GM12878 (cell line): ENCODE data around the gene TRAPPC3L. TPM values are rescaled to one million over a fixed set of nuclear protein-coding genes. Genes with fewer than 3 reads are reported as not detected.

ENCODE experiments used
- ATAC-seq: fragments of 200-7000 bp; cut with Tn5 transposase; 3 replicates; pipeline ENCODE4 v1.9.1; 2020; ENCODE audit warnings: mild to moderate bottlenecking, moderate library complexity
- BruUV-seq: library from RNA; stranded (reverse); fragments of 400-500 nt; replicated peaks from 2 replicates; lab custom pipeline; 2021; lab: Mats Ljungman, UMichigan
- CTCF ChIA-PET: fragments of 300-600 bp; sonication (Branson Sonifier 250); formaldehyde crosslinking; extraction: SDS; loops from one replicate; lab custom pipeline; 2021; ENCODE audit warnings: inconsistent platforms; lab: Yijun Ruan, JAX
- POLR2A ChIA-PET: fragments of 350-600 bp; formaldehyde crosslinking; extraction: SDS; loops from one replicate; lab custom pipeline; 2021; ENCODE audit warnings: inconsistent platforms; lab: Charles Lee
- RAD21 ChIA-PET: fragments of 300-600 bp; sonication (Branson Sonifier 250); formaldehyde crosslinking; loops from one replicate; lab custom pipeline; 2023; ENCODE audit warnings: antibody characterized with exemption; ENCODE audit not compliant: unreplicated experiment; lab: Charles Lee
- SMC1A ChIA-PET: fragments of 300-600 bp; sonication (Branson Sonifier 250); formaldehyde crosslinking; loops from one replicate; lab custom pipeline; 2023; ENCODE audit not compliant: unreplicated experiment, uncharacterized antibody; lab: Charles Lee
- DNase-seq: peaks from one replicate; pipeline ENCODE4 v3.0.0-alpha.2; 2011; ENCODE audit warnings: low read depth, low spot score
- FAIRE-seq: peaks from 3 replicates; lab custom pipeline; 2011; peaks lifted over from hg19 to GRCh38; lab: Jason Lieb, UNC
- H2AFZ ChIP-seq: 2 replicates; pipeline ENCODE4 v1.6.0; 2011; ENCODE audit warnings: low read depth, low read length, control low read depth; ENCODE audit not compliant: control insufficient read depth
- H3K27ac ChIP-seq: 2 replicates; pipeline ENCODE4 v1.5.1; 2011; ENCODE audit warnings: control low read depth; ENCODE audit not compliant: control insufficient read depth, insufficient read depth
- H3K27me3 ChIP-seq, 2 experiments: replicated peaks in 1 of 2; 2 replicates each; pipeline versions ENCODE4 v1.6.0 to v1.6.1; 2011; ENCODE audit warnings: low read length in 1 of 2; ENCODE audit not compliant: control insufficient read depth in 2 of 2, insufficient read depth in 2 of 2
- H3K36me3 ChIP-seq, 2 experiments: 2 replicates each; pipeline ENCODE4 v1.5.1; 2011; ENCODE audit warnings: low read length in 1 of 2; ENCODE audit not compliant: control insufficient read depth in 2 of 2, insufficient read depth in 2 of 2
- H3K4me1 ChIP-seq: 2 replicates; pipeline ENCODE4 v1.6.1; 2011; ENCODE audit warnings: mild to moderate bottlenecking, low read length, moderate library complexity, mixed read lengths; ENCODE audit not compliant: control insufficient read depth, insufficient read depth
- H3K4me2 ChIP-seq: 2 replicates; pipeline ENCODE4 v1.6.0; 2011; ENCODE audit warnings: control low read depth; ENCODE audit not compliant: control insufficient read depth, insufficient read depth
- H3K4me3 ChIP-seq: fragments of 200-600 bp; sonication (generic); 2 replicates; pipeline ENCODE4 v1.5.1; 2016
- H3K79me2 ChIP-seq: 2 replicates; pipeline ENCODE4 v1.6.0; 2011; ENCODE audit warnings: low read length; ENCODE audit not compliant: control insufficient read depth, insufficient read depth
- H3K9ac ChIP-seq: 2 replicates; pipeline ENCODE4 v1.8.0; 2011; ENCODE audit warnings: low read length, control low read depth, mixed read lengths; ENCODE audit not compliant: control insufficient read depth, insufficient read depth
- H3K9me3 ChIP-seq: replicated peaks from 3 replicates; pipeline ENCODE4 v1.5.1; 2011; ENCODE audit warnings: mild to moderate bottlenecking, low read length; ENCODE audit not compliant: control insufficient read depth, insufficient read depth
- H4K20me1 ChIP-seq: 2 replicates; pipeline ENCODE4 v1.6.0; 2011; ENCODE audit not compliant: control insufficient read depth, insufficient read depth
- CBX5 ChIP-seq: sonication (generic); IDR thresholded peaks from 2 replicates; pipeline ENCODE4 v1.6.1; 2016; ENCODE audit warnings: low read depth, moderate library complexity, mild to moderate bottlenecking, inconsistent platforms
- CHD2 ChIP-seq: IDR thresholded peaks from 2 replicates; pipeline ENCODE4 v1.6.1; 2011; ENCODE audit warnings: low read depth, low read length, improper control_type of control experiment, borderline replicate concordance
- ESRRA ChIP-seq: IDR thresholded peaks from 2 replicates; pipeline ENCODE4 v1.6.1; 2012; ENCODE audit warnings: mild to moderate bottlenecking, low read length, improper control_type of control experiment
- GABPA ChIP-seq: IDR thresholded peaks from 2 replicates; pipeline ENCODE4 v1.6.1; 2014; ENCODE audit warnings: antibody characterized with exemption, low read depth, mild to moderate bottlenecking, inconsistent platforms
- HDAC6 ChIP-seq: fragments of 200-600 bp; sonication (generic); IDR thresholded peaks from one replicate; pipeline ENCODE4 v1.8.0; 2017; ENCODE audit warnings: antibody characterized with exemption; ENCODE audit not compliant: unreplicated experiment
- JUNB ChIP-seq: IDR thresholded peaks from 2 replicates; pipeline ENCODE4 v1.6.1; 2016; ENCODE audit warnings: antibody characterized with exemption, mild to moderate bottlenecking
- NFIC ChIP-seq: IDR thresholded peaks from 2 replicates; pipeline ENCODE4 v1.6.1; 2012; ENCODE audit warnings: low read depth, mild to moderate bottlenecking, inconsistent platforms, low read length, moderate library complexity
- NR2F1 ChIP-seq: fragments of 450-650 bp; conservative IDR thresholded peaks from 2 replicates; pipeline ENCODE4 v1.6.1; 2017; ENCODE audit warnings: mild to moderate bottlenecking
- RAD21 ChIP-seq: IDR thresholded peaks from 2 replicates; pipeline ENCODE4 v1.6.1; 2011; ENCODE audit warnings: mild to moderate bottlenecking, low read depth, low read length, moderate library complexity; ENCODE audit not compliant: insufficient read depth
- REST ChIP-seq: IDR thresholded peaks from 2 replicates; pipeline ENCODE4 v1.6.1; 2012; ENCODE audit warnings: mild to moderate bottlenecking, low read depth, low read length
- YY1 ChIP-seq: IDR thresholded peaks from 2 replicates; pipeline ENCODE4 v1.6.1; 2011; ENCODE audit warnings: low read depth, mild to moderate bottlenecking, low read length
- ZBTB4 ChIP-seq: fragments of 450-650 bp; formaldehyde crosslinking; IDR thresholded peaks from 2 replicates; pipeline ENCODE4 v1.4.0; 2022; ENCODE audit warnings: mild to moderate bottlenecking, moderate library complexity
- ZBTB40 ChIP-seq: fragments of 450-650 bp; IDR thresholded peaks from 2 replicates; pipeline ENCODE4 v1.6.1; 2016; ENCODE audit warnings: mild to moderate bottlenecking, moderate library complexity, borderline replicate concordance
- ZZZ3 ChIP-seq: IDR thresholded peaks from 2 replicates; pipeline ENCODE4 v1.6.1; 2011; ENCODE audit warnings: low read depth; ENCODE audit not compliant: control insufficient read depth, insufficient read length
- in situ Hi-C: fragments of 300-500 bp; cut with MboI; formaldehyde crosslinking; loops from 9 replicates; pipeline ENCODE4 v1.14.3; 2018; ENCODE audit warnings: mixed read lengths
- intact Hi-C: fragments of 100-400 bp; cut with micrococcal nuclease; formaldehyde crosslinking; loops from one replicate; pipeline ENCODE4 v1.14.2; 2022; ENCODE audit not compliant: unreplicated experiment
- polyA plus RNA-seq, 11 experiments: library from polyadenylated mRNA; depleted of rRNA in 4 of 11; unstranded in 6 of 11; stranded (reverse) in 5 of 11; fragments of >200 nt; fragmentation: Nextera tagmentation in 4 of 11; fragmentation: Illumina TruSeq in 1 of 11; extraction: Ambion mirVana in 4 of 11; extraction: Trizol in 1 of 11; gene quantifications; 1 replicate in 1 of 11; 2 replicates in 10 of 11; pipeline versions ENCODE4 v1.2.1 to v1.2.3, GENCODE V29; 2011 to 2016; ENCODE audit warnings: inconsistent platforms in 2 of 11, missing spikeins in 2 of 11, low read depth in 1 of 11
- total RNA-seq, 4 experiments: library from RNA; depleted of rRNA in 3 of 4; stranded (reverse); fragments of >200 nt in 3 of 4; fragmentation: Illumina TruSeq in 1 of 4; extraction: Trizol in 1 of 4; gene quantifications; 2 replicates each; pipeline versions ENCODE4 v1.2.1 to v1.2.3, GENCODE V29; 2013 to 2021

Gene TRAPPC3L
- total and polyA plus RNA-seq, 10 of the 15 experiments (the other 5 are each of a cell fraction or from before 2014, with no cell fraction given) = not detected

- H2AFZ ChIP-seq = no peak overlapping the region
- FAIRE-seq (no peak), DNase-seq (no peak)
- H3K9ac ChIP-seq = no peak overlapping the region
- H3K9me3 ChIP-seq = no peaks in the 10 kb centered on the region
- POLR2A ChIA-PET = no interaction called here
- intact Hi-C loops = no loop called here
- no peaks in the 10 kb centered on the region for H4K20me1 ChIP-seq
- no peak overlapping the region for H3K4me3 ChIP-seq
- no peaks in the 10 kb centered on the region for H3K4me1 ChIP-seq
- no peaks in the 10 kb centered on the region for H3K27me3 ChIP-seq
- no peak for TF ChIP-seq NFIC
- no peak for TF ChIP-seq ZZZ3
- TF ChIP-seq CBX5 = no peak
- TF ChIP-seq GABPA = no peak
- TF ChIP-seq RAD21 = no peak
- no peak for TF ChIP-seq ZBTB40
- no peak for TF ChIP-seq YY1
- TF ChIP-seq NR2F1 = no peak
- TF ChIP-seq ZBTB4 (CRISPR knock-in tag) = no peak
- no peak for TF ChIP-seq HDAC6
- TF ChIP-seq CHD2 = no peak
- TF ChIP-seq JUNB = no peak
- TF ChIP-seq ESRRA = no peak
- TF ChIP-seq REST = no peak
- TF ChIP-seq, all 136 proteins: peak for 0
- no peak for ATAC-seq
- H3K4me2 ChIP-seq = no peak overlapping the region
- ChIA-PET CTCF (no interaction called here), SMC1A (no interaction called here), RAD21 (no interaction called here)
- no peak overlapping the region for H3K27ac ChIP-seq
- peaks cover 0 to 10% of the 10 kb centered on the region in 2 experiments; a peak in 2 of 4 replicates for H3K36me3 ChIP-seq
- in situ Hi-C loops = no loop called here
- H3K79me2 ChIP-seq = no peaks in the 10 kb centered on the region
- no TSS peak for BruUV-seq
Observed at GRCh38 chr6:116586276-116586675, 40.8 kb upstream of the TRAPPC3L start.
